Right atrium auricular region (tissue), 2 donors: ENCODE results near the gene CPA4. TPM values are rescaled to one million over a fixed set of nuclear protein-coding genes. Genes with fewer than 3 reads are reported as not detected.

ENCODE experiments used
- DNase-seq: peaks from one replicate; pipeline ENCODE4 v3.0.0-alpha.2; 2019; ENCODE audit warnings: low spot score
- H3K27ac ChIP-seq, 2 donors: fragments of 200-600 bp; sonication (generic); 1 replicate in 1 of 2; 2 replicates in 1 of 2; pipeline ENCODE4 v1.5.1; 2016 to 2019
- H3K27me3 ChIP-seq, 2 donors: fragments of 200-600 bp; sonication (generic); one replicate each; pipeline versions ENCODE4 v1.5.1 to v1.6.0; 2017 to 2019
- H3K36me3 ChIP-seq: fragments of 200-600 bp; sonication (generic); one replicate; pipeline ENCODE4 v1.5.1; 2016
- H3K4me1 ChIP-seq, 2 donors: fragments of 200-600 bp; sonication (generic); one replicate each; pipeline versions ENCODE4 v1.5.1 to v1.6.0; 2017 to 2019
- H3K4me3 ChIP-seq, 2 donors: fragments of 200-600 bp; sonication (generic); 1 replicate in 1 of 2; 2 replicates in 1 of 2; pipeline ENCODE4 v1.5.1; 2017 to 2019; ENCODE audit warnings: mild to moderate bottlenecking in 1 of 2, moderate library complexity in 1 of 2
- H3K9me3 ChIP-seq, 2 donors: fragments of 200-600 bp; sonication (generic); one replicate each; pipeline ENCODE4 v1.5.1; 2019
- CTCF ChIP-seq, 2 donors: fragments of 200-600 bp; sonication (generic); IDR thresholded peaks; one replicate each; pipeline ENCODE4 v1.5.1; 2019; ENCODE audit warnings: antibody characterized with exemption in 2 of 2
- total RNA-seq, 2 donors: library from RNA; depleted of rRNA; stranded (reverse); fragments of >200 nt; gene quantifications; one replicate each; pipeline ENCODE4 v1.1.0, GENCODE V29; 2016

Gene CPA4
- total RNA-seq, 2 donors from 2014 or later = 2.0 to 6.0 TPM

DNA sequence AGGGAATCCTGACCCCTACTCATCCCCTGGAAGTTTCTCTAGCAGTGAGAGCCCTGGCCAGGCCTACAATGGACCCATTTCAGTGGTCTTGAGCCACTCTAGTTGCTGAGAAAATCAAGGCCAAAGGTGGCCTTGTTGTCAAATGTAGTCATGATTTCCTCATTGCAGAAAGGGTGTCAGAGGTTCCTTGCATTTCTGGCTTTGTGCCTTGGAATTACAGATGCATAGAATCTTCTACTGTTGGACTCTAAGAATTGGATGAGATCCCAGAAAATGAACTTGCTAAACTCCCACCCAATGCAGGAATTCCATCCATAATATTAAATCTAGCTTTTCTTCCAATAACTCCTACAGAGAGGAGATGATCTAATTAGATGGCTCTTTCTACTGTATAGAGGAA lies 14.1 kb upstream of the CPA4 start:
- H3K27me3 ChIP-seq = no peaks in the 10 kb centered on the region

GRCh38 chr7:130279286-130279685 lies 13.7 kb upstream of the CPA4 start:
- no peak overlapping the region for H3K27ac ChIP-seq
- TF ChIP-seq CTCF (IDR thresholded peaks at IDR 0.05) = no peak

More for the DNA sequence above, 14.1 kb upstream of the CPA4 start:
- no peaks in the 10 kb centered on the region for H3K9me3 ChIP-seq
- no peaks in the 10 kb centered on the region for H3K4me1 ChIP-seq
- H3K4me3 ChIP-seq = no peak overlapping the region
- H3K36me3 ChIP-seq = no peaks in the 10 kb centered on the region
- no peak for DNase-seq
- no peak for TF ChIP-seq CTCF (IDR thresholded peaks at IDR 0.05)
- H3K27ac ChIP-seq = no peak overlapping the region

DNA sequence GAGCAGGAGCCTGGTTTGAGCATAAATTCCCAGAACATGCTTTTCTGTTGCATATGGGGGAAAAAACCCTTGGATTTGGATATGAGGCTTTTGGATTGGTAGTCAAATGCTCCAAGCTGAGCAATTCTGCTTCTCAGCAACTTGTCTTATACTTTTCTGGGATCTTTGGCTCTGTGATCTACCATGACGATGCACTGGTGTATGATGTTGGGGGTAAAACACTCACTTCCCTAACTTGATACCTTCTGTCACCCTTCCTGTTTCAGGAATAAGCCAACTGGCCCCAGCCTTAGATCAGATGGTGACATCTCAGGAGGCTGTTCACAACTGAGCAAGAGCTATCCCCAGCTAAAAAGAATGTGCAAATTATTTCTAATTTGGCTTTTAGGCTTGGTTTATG lies 13.1 kb upstream of the CPA4 start:
- Histone ChIP-seq H3K36me3 (no peaks in the 10 kb centered on the region), H3K27me3 (no peaks in the 10 kb centered on the region), H3K27ac (no peak overlapping the region), H3K4me1 (no peaks in the 10 kb centered on the region), H3K9me3 (no peaks in the 10 kb centered on the region), H3K4me3 (no peak overlapping the region)
- DNase-seq = no peak
- TF ChIP-seq CTCF (IDR thresholded peaks at IDR 0.05) = no peak

More at GRCh38 chr7:130279286-130279685, 13.7 kb upstream of the CPA4 start:
- no peaks in the 10 kb centered on the region for H3K9me3 ChIP-seq
- no peaks in the 10 kb centered on the region for H3K27me3 ChIP-seq
- DNase-seq = no peak
- no peaks in the 10 kb centered on the region for H3K4me1 ChIP-seq
- no peak overlapping the region for H3K4me3 ChIP-seq
- H3K36me3 ChIP-seq = no peaks in the 10 kb centered on the region

DNA sequence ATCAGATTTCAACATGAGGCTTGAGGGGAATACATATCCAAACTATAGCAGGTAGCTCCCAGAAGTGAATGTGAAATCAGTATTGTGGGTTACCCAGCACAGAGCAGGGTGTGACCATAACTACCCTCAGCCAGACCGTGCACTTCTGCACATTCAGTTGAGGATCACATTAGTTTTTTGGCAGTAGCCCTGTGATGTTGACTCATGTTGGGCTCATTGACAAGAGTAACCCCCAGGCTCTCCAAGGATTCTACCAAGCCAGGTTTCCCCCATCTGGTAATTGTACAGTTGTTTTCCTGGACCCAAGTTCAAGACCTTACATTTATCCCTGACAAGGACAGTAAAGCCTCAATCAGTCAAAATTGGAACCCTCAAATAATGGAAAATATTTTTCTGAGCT lies 11.7 kb upstream of the CPA4 start:
- no peaks in the 10 kb centered on the region for H3K4me1 ChIP-seq
- H3K36me3 ChIP-seq = no peaks in the 10 kb centered on the region
- H3K9me3 ChIP-seq = no peaks in the 10 kb centered on the region
- DNase-seq = no peak
- no peaks in the 10 kb centered on the region for H3K27me3 ChIP-seq
- no peak overlapping the region for H3K27ac ChIP-seq
- TF ChIP-seq CTCF (IDR thresholded peaks at IDR 0.05) = no peak
- H3K4me3 ChIP-seq = no peak overlapping the region

DNA sequence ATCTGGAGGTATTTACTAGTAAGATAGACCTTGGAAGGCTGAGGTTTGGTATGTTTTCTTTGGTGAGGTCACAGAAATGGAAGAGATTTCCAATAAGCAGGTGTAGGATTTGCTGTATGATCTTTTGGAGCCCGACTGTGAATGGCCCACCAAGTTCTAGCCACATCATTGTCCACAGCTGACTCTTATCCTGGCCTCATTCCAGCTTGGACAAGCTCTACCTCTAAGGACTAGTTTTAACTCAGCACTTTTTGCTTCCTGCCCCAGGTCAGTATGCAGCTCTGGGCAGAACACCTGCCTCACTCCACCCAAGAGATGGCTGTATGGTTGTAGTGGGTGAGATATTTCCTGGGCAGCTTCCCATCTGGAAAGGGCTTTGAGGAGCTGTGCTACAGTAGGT lies 6.1 kb upstream of the CPA4 start:
- Histone ChIP-seq H3K9me3 (no peaks in the 10 kb centered on the region), H3K27ac (no peak overlapping the region), H3K27me3 (no peaks in the 10 kb centered on the region), H3K36me3 (no peaks in the 10 kb centered on the region), H3K4me3 (no peak overlapping the region), H3K4me1 (no peaks in the 10 kb centered on the region)
- DNase-seq = no peak
- TF ChIP-seq CTCF (IDR thresholded peaks at IDR 0.05) = no peak

DNA sequence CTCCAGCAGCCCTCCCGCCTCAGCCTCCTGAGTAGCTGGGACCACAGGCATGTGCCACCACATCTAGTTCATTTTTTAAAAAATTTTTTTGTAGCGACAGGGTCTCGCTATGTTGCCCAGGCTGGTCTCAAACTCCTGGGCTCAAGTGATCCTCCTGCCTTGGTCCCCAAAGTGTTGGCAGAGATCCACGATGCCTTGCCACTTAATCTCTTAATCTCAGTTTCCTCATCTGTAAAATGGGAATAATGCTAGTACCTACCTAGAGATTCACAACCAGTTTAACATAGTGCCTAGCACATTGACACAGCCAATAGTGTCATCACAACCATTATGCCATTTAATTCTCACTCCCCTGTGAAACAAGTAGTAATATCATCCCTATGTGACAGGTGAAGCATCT lies 4.8 kb upstream of the CPA4 start:
- Histone ChIP-seq H3K4me1 (no peaks in the 10 kb centered on the region), H3K27ac (no peak overlapping the region), H3K36me3 (no peaks in the 10 kb centered on the region), H3K4me3 (no peak overlapping the region), H3K9me3 (no peaks in the 10 kb centered on the region), H3K27me3 (no peaks in the 10 kb centered on the region)
- DNase-seq = no peak
- TF ChIP-seq CTCF (IDR thresholded peaks at IDR 0.05) = no peak
